Kidney (tissue), 14 donors: ENCODE results near the gene IGSF23. TPM values are rescaled to one million over a fixed set of nuclear protein-coding genes. Genes with fewer than 3 reads are reported as not detected.
"Not testable (repeated sequence)": the region's sequence is repeated elsewhere in the genome, so short reads cannot be mapped to it uniquely, and the experiment has no call there.

Source experiments
- DNase-seq, 5 donors: peaks; one replicate each; pipeline ENCODE4 v3.0.0-alpha.2; 2013 to 2020
- FAIRE-seq: peaks from 2 replicates; lab custom pipeline; 2012; peaks lifted over from hg19 to GRCh38; lab: Jason Lieb, UNC
- H3K27ac ChIP-seq, 2 donors: one replicate each; pipeline ENCODE4 v1.7.0; 2013; ENCODE audit warnings: low read depth in 2 of 2, low read length in 2 of 2, inconsistent platforms in 1 of 2
- H3K27me3 ChIP-seq: one replicate; pipeline ENCODE4 v1.7.1; 2013; ENCODE audit warnings: low read length, inconsistent platforms; ENCODE audit not compliant: control insufficient read depth, insufficient read depth
- H3K36me3 ChIP-seq, 3 donors: one replicate each; pipeline versions ENCODE4 v1.7.0 to v1.7.1; 2013; ENCODE audit warnings: low read length in 3 of 3, control low read depth in 1 of 3, inconsistent platforms in 1 of 3; ENCODE audit not compliant: insufficient read depth in 3 of 3, control insufficient read depth in 2 of 3
- H3K4me1 ChIP-seq, 3 donors: one replicate each; pipeline versions ENCODE4 v1.7.0 to v1.7.1; 2013; ENCODE audit warnings: low read length in 3 of 3, inconsistent platforms in 1 of 3, low read depth in 1 of 3; ENCODE audit not compliant: control insufficient read depth in 2 of 3, insufficient read depth in 2 of 3
- H3K4me3 ChIP-seq, 3 donors: one replicate each; pipeline versions ENCODE4 v1.7.0 to v1.8.1; 2013; ENCODE audit warnings: low read length in 3 of 3, control low read depth in 1 of 3, inconsistent platforms in 1 of 3
- H3K9ac ChIP-seq, 3 donors: one replicate each; pipeline versions ENCODE4 v1.7.0 to v1.7.1; 2013; ENCODE audit warnings: low read length in 3 of 3, control low read depth in 1 of 3, inconsistent platforms in 1 of 3
- H3K9me3 ChIP-seq, 3 donors: one replicate each; pipeline versions ENCODE4 v1.7.0 to v1.7.1; 2013; ENCODE audit warnings: low read length in 3 of 3, control low read depth in 1 of 3, inconsistent platforms in 1 of 3; ENCODE audit not compliant: control insufficient read depth in 2 of 3, insufficient read depth in 1 of 3
- intact Hi-C: fragments of 100-400 bp; cut with DNase I; formaldehyde crosslinking; loops from one replicate; pipeline ENCODE4 v1.11.1; 2022
- polyA plus RNA-seq: library from polyadenylated mRNA; stranded (reverse); fragments of 350-450 nt; fragmentation: Illumina TruSeq; extraction: RNeasy Lipid Tissue Mini Kit (QIAGEN cat#74804); gene quantifications from one replicate; pipeline ENCODE4 v1.2.3, GENCODE V29; 2014; ENCODE audit warnings: low read depth, low replicate concordance; ENCODE audit not compliant: insufficient read depth
- total RNA-seq: library from RNA; stranded (reverse); fragmentation: NEBNext Ultra II Directional; extraction: Animal tissue kit (Norgen Biotek cat#: 25700); gene quantifications from one replicate; pipeline ENCODE4 v1.2.1, GENCODE V29; 2021
- TF ChIP-seq, protein P1 (sequence below): IDR thresholded peaks from 3 replicates; pipeline ENCODE4 v1.5.1; 2012; ENCODE audit warnings: mild to moderate bottlenecking, moderate library complexity, borderline replicate concordance; ENCODE audit not compliant: insufficient read depth; ENCODE audit errors: extremely low read depth
- donor health status: control.
- donor health status: control.
- donor health status: control.
- donor health status: control.
- donor health status: control.
- donor health status: DM: yes; HTN: yes; CAD: no.
- donor health status: Normal renal cell carcinoma (clear cell type).

IGSF23 gene
- total and polyA plus RNA-seq, 2 donors from 2014 or later, result not detected

DNA sequence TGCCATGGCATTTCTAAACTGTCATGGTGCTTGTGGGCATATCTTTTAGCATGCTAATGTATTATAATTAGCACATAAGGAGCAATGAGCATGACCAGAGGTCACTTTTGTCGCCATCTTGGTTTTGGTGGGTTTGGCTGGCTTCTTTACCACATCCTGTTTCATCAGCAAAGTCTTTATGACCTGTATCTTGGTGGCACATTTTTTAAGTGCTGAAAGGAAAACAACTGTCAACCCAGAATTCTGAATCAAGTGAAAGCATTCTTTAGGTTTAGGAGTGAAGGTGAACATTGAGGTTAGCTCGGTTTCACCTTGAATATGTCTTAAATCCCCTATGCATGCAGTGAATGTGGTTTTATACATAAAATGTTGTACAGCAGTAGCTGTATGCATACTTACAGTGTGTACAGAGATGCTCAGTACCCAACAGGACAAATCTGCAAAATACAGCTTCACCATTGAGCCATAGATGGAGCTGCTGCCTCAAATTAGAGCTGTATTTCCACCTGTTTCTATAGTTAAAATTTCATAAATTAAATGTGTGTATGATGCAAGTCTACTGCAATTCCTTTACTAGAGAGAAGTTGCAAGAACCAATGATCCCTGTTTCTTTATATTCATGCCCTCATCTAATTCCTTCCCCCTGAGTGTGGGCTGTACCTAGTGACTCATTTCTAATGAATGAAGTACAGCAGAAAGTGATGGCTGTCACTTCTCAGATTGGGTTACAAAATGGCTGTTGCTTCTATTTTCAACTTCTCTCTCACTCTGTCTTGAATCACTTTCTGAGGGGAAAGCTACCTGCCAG lies 25.2 kb upstream of the IGSF23 start:
- no peak overlapping the region for H3K27ac ChIP-seq
- H3K9ac ChIP-seq, result no peak overlapping the region
- FAIRE-seq (no peak), DNase-seq (no peak)
- no peak overlapping the region for H3K4me3 ChIP-seq
- no peaks in the 10 kb centered on the region for H3K36me3 ChIP-seq
- H3K27me3 ChIP-seq, result no peaks in the 10 kb centered on the region
- no peaks in the 10 kb centered on the region for H3K9me3 ChIP-seq
- intact Hi-C loops, result no loop called here
- no peaks in the 10 kb centered on the region for H3K4me1 ChIP-seq
- TF ChIP-seq, protein P1, sequence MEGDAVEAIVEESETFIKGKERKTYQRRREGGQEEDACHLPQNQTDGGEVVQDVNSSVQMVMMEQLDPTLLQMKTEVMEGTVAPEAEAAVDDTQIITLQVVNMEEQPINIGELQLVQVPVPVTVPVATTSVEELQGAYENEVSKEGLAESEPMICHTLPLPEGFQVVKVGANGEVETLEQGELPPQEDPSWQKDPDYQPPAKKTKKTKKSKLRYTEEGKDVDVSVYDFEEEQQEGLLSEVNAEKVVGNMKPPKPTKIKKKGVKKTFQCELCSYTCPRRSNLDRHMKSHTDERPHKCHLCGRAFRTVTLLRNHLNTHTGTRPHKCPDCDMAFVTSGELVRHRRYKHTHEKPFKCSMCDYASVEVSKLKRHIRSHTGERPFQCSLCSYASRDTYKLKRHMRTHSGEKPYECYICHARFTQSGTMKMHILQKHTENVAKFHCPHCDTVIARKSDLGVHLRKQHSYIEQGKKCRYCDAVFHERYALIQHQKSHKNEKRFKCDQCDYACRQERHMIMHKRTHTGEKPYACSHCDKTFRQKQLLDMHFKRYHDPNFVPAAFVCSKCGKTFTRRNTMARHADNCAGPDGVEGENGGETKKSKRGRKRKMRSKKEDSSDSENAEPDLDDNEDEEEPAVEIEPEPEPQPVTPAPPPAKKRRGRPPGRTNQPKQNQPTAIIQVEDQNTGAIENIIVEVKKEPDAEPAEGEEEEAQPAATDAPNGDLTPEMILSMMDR, result peak; percentile 7

DNA sequence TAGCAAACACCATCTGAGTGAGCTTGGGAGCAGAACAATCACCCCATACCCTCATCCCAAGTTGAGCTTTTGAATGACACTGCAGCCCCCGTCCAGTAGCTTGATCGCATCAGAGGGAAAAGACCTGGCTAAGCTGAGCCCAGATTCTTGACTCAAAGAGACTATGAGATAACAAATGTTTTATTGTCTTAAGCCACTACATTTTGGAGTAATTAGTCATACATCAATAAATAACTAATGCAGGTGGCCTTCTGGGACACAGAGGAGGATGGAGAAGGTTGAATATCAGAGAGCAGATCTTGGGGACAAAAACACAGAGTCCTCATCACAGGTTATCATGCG lies 24.6 kb upstream of the IGSF23 start:
- DNase-seq, result no peak
- no peak overlapping the region for H3K27ac ChIP-seq
- intact Hi-C loops, result no loop called here
- TF ChIP-seq, protein P1, result no peak
- H3K4me1 ChIP-seq, result peaks cover 0 to 1% (median 0%) of the 10 kb centered on the region in 3 donors
- H3K9me3 ChIP-seq, result no peaks in the 10 kb centered on the region
- no peak overlapping the region for H3K9ac ChIP-seq
- H3K36me3 ChIP-seq, result no peaks in the 10 kb centered on the region
- H3K27me3 ChIP-seq, result no peaks in the 10 kb centered on the region
- H3K4me3 ChIP-seq, result no peak overlapping the region
- no peak for FAIRE-seq

DNA sequence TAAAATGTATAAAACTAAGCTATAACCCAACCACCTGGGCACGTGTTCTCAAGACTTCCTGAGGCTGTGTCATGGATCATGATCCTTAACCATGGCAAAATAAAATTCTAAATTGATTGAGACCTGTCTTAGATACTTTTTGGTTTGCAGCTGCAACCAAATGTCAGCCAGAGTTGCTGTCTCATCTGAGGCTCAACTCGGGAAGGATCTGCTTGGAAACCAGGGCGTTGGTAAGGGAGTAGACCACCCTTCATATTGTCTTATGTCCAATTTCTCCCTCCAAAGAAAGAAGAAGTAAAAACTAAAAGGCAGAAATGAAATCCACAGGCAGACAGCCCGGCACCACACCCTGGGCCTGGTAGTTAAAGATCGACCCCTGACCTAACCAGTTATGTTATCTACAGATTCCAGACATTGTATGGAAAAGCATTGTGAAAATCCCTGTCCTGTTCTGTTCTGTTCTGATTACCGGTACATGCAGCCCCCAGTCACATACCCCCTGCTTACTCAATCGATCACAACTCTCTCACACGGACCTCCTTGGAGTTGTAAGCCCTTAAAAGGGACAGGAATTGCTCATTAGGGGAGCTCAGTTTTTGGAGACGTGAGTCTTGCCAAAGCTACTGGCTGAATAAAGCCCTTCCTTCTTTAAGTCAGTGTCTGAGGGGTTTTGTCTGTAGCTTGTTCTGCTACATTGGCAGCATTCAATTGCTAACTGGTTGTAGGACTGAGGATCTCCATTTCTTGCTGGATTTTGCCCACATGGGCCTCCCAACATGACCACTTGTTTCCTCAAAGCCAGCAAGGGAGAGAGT lies 22.9 kb upstream of the IGSF23 start:
- Histone ChIP-seq H3K4me1 (peaks cover 0 to 3% (median 0%) of the 10 kb centered on the region in 3 donors), H3K27ac (no peak overlapping the region), H3K27me3 (no peaks in the 10 kb centered on the region), H3K9me3 (no peaks in the 10 kb centered on the region), H3K9ac (no peak overlapping the region), H3K36me3 (no peaks in the 10 kb centered on the region), H3K4me3 (no peak overlapping the region)
- TF ChIP-seq, protein P1, result no peak
- FAIRE-seq (no peak), DNase-seq (no peak)
- intact Hi-C loops, result no loop called here

DNA sequence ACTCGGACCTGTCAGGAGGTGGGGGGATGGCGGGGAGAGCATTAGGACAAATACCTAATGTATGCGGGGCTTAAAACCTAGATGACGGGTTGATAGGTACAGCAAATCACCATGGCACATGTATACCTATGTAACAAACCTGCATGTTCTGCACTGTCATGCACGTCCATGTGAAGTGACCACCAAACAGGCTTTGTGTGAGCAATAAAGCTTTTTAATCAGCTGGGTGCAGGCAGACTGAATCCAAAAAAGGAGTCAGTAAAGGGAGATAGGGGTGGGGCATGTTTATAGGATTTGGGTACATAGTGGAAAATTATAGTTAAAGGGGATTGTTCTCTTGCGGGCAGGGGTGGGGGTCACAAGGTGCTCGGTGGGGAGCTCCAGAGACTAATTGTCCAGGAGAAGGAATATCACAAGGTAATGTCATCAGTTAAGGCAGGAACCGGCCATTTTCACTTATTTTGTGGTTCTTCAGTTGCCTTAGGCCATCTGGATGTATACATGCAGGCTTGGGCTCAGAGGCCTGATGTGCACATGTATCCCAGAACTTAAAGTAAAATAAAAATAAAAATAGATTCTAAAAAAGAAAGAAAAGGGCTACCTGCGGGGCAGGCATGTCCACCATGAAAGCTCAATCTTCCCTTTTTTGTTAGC lies 21.9 kb upstream of the IGSF23 start:
- H3K9ac ChIP-seq, intact Hi-C loops, H3K27ac ChIP-seq, H3K9me3 ChIP-seq, DNase-seq, FAIRE-seq, H3K27me3 ChIP-seq, H3K36me3 ChIP-seq, H3K4me3 ChIP-seq, H3K4me1 ChIP-seq: not testable (repeated sequence)
